Measurements from ENCODE around the gene SBNO1. TPM values are rescaled to one million over a fixed set of nuclear protein-coding genes. Genes with fewer than 3 reads are reported as not detected.

Gene SBNO1
- total and polyA plus RNA-seq, 2 donors (not counting 1 experiment from before 2014, with no cell fraction given): 5.9 to 47.5 TPM

DNA sequence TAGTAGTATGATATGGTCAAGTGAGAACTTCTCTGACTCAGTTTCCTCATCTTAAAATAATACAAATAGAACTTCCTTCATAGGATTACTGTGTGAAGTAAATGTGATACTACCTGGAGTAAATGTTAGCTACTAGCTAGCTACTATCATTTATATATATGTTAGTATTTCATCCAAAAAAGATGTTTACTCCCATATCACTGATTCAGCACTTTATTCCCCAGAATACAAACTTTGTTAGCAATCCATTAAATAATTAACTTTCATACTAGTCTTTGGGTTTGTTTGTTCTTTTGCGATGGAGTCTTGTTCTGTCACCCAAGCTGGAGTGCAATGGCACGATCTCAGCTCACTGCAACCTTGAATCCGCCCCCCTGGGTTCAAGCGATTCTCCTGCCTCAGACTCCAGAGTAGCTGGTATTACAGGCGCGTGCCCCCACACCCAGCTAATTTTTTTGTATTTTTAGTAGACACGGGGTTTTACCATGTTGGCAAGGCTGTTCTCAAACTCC is 8.4 kb downstream of the SBNO1 start:
- Histone ChIP-seq H3K9me3 (ENCODE audit: control extremely low read depth in 1 of 3, control insufficient read depth in 2 of 3, insufficient read depth in 1 of 3, low read length in 2 of 3) (no peaks in the 10 kb centered on the region), H3K9ac (ENCODE audit: low read length) (no peak overlapping the region), H3K79me2 (ENCODE audit: control insufficient read depth, insufficient read depth, low read length) (peaks cover 100% of the 10 kb centered on the region), H3K4me1 (ENCODE audit: control insufficient read depth in 2 of 2, insufficient read depth in 2 of 2, low read length in 2 of 2) (no peaks in the 10 kb centered on the region), H3K36me3 (replicated peaks in 1 of 2; ENCODE audit: control extremely low read depth in 1 of 2, control insufficient read depth in 1 of 2, extremely low read depth in 1 of 2, insufficient read depth in 2 of 2, low read length in 1 of 2) (peaks cover 2 to 21% of the 10 kb centered on the region in 2 experiments), H4K20me1 (ENCODE audit: control insufficient read depth, insufficient read depth, low read length, poor library complexity, severe bottlenecking) (peaks cover 97% of the 10 kb centered on the region), H2AFZ (ENCODE audit: insufficient read depth, low read depth, low read length, poor library complexity, severe bottlenecking) (no peak overlapping the region), H3K4me2 (replicated peaks; ENCODE audit: low read depth, low read length, poor library complexity, severe bottlenecking) (no peak overlapping the region), H3K27ac (ENCODE audit: low read length in 2 of 2) (no peak overlapping the region), H3K27me3 (replicated peaks in 1 of 4; ENCODE audit: control extremely low read depth in 1 of 4, control insufficient read depth in 3 of 4, insufficient read depth in 4 of 4, low read length in 3 of 4) (no peaks in the 10 kb centered on the region), H3K4me3 (ENCODE audit: control extremely low read depth in 1 of 5, extremely low read depth in 1 of 5, insufficient read depth in 1 of 5, low read depth in 2 of 5, low read length in 4 of 5) (no peak overlapping the region)
- no peak overlapping the region for H3K27ac Mint-ChIP-seq
- H3K4me1 Mint-ChIP-seq: peaks cover 35% of the 10 kb centered on the region
- ATAC-seq (ENCODE audit: low read depth) (no peak), DNase-seq (no peak)
- no peaks in the 10 kb centered on the region for H3K27me3 Mint-ChIP-seq
- no peaks in the 10 kb centered on the region for H3K9me3 Mint-ChIP-seq (ENCODE audit: insufficient read depth)
- CTCF ChIA-PET: interaction anchor here (1.1 to 1.9 kb wide), 2 partner anchors 112 to 114 kb away, joined by 3 to 9 read pairs; no protein-coding TSS in a partner anchor
- H3K4me3 Mint-ChIP-seq: no peak overlapping the region
- intact Hi-C loops (cut with micrococcal nuclease): no loop called here
- no peak for TF ChIP-seq EZH2 (IDR thresholded peaks at IDR 0.05; ENCODE audit: borderline replicate concordance, insufficient read depth, low read depth, low read length, poor library complexity, severe bottlenecking)
- POLR2A ChIA-PET: no interaction called here
- WGBS (ENCODE audit: insufficient coverage): 100% methylated on average over 3 of the region's 7 CpGs

DNA sequence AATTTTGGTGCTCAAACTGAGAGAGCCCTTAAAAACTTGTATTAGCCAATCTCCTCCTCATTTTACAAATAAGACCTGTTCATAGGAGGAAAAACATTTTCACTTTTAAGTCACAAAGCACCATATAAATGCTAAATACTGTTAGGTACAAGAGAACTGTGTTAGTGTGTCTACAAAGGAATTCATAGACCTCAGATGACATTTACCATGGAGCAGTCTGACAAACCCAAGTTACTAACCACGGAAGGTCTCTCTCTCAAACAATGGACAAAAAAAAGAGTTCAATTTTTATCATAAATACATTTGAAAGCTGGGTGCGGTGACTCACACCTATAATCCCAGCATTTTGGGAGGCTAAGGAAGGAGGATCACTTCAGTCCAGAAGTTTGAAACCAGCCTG is 10.0 kb downstream of the SBNO1 start:
- Mint-ChIP-seq H3K27ac (no peak overlapping the region), H3K27me3 (no peaks in the 10 kb centered on the region), H3K4me3 (no peak overlapping the region), H3K9me3 (ENCODE audit: insufficient read depth) (no peaks in the 10 kb centered on the region), H3K4me1 (peaks cover 37% of the 10 kb centered on the region)
- Histone ChIP-seq H3K27ac (ENCODE audit: low read length in 2 of 2) (no peak overlapping the region), H4K20me1 (ENCODE audit: control insufficient read depth, insufficient read depth, low read length, poor library complexity, severe bottlenecking) (peaks cover 95% of the 10 kb centered on the region), H3K36me3 (replicated peaks in 1 of 2; ENCODE audit: control extremely low read depth in 1 of 2, control insufficient read depth in 1 of 2, extremely low read depth in 1 of 2, insufficient read depth in 2 of 2, low read length in 1 of 2) (peaks cover 5 to 17% of the 10 kb centered on the region in 2 experiments), H3K79me2 (ENCODE audit: control insufficient read depth, insufficient read depth, low read length) (peaks cover 100% of the 10 kb centered on the region), H3K9ac (ENCODE audit: low read length) (no peak overlapping the region), H3K9me3 (ENCODE audit: control extremely low read depth in 1 of 3, control insufficient read depth in 2 of 3, insufficient read depth in 1 of 3, low read length in 2 of 3) (no peaks in the 10 kb centered on the region), H3K4me3 (ENCODE audit: control extremely low read depth in 1 of 5, extremely low read depth in 1 of 5, insufficient read depth in 1 of 5, low read depth in 2 of 5, low read length in 4 of 5) (no peak overlapping the region), H3K27me3 (replicated peaks in 1 of 4; ENCODE audit: control extremely low read depth in 1 of 4, control insufficient read depth in 3 of 4, insufficient read depth in 4 of 4, low read length in 3 of 4) (no peaks in the 10 kb centered on the region), H2AFZ (ENCODE audit: insufficient read depth, low read depth, low read length, poor library complexity, severe bottlenecking) (no peak overlapping the region), H3K4me2 (replicated peaks; ENCODE audit: low read depth, low read length, poor library complexity, severe bottlenecking) (no peak overlapping the region), H3K4me1 (ENCODE audit: control insufficient read depth in 2 of 2, insufficient read depth in 2 of 2, low read length in 2 of 2) (no peaks in the 10 kb centered on the region)
- ATAC-seq (ENCODE audit: low read depth) (no peak), DNase-seq (no peak)
- WGBS (ENCODE audit: insufficient coverage): no CpG with 5 or more reads among the region's 2 CpGs
- intact Hi-C loops (cut with micrococcal nuclease): loop anchor here (5.0 kb wide), 1 partner anchor 113 kb away; no protein-coding TSS in a partner anchor
- ChIA-PET POLR2A (interaction anchor here (0.5 kb wide), 1 partner anchor 78 kb away, joined by 3 read pairs; no protein-coding TSS in a partner anchor), CTCF (interaction anchor here (1.0 kb wide), 1 partner anchor 117 kb away, joined by 3 read pairs; no protein-coding TSS in a partner anchor)
- TF ChIP-seq, protein P1, sequence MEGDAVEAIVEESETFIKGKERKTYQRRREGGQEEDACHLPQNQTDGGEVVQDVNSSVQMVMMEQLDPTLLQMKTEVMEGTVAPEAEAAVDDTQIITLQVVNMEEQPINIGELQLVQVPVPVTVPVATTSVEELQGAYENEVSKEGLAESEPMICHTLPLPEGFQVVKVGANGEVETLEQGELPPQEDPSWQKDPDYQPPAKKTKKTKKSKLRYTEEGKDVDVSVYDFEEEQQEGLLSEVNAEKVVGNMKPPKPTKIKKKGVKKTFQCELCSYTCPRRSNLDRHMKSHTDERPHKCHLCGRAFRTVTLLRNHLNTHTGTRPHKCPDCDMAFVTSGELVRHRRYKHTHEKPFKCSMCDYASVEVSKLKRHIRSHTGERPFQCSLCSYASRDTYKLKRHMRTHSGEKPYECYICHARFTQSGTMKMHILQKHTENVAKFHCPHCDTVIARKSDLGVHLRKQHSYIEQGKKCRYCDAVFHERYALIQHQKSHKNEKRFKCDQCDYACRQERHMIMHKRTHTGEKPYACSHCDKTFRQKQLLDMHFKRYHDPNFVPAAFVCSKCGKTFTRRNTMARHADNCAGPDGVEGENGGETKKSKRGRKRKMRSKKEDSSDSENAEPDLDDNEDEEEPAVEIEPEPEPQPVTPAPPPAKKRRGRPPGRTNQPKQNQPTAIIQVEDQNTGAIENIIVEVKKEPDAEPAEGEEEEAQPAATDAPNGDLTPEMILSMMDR (IDR thresholded peaks at IDR 0.05): no peak
- TF ChIP-seq EZH2 (IDR thresholded peaks at IDR 0.05; ENCODE audit: borderline replicate concordance, insufficient read depth, low read depth, low read length, poor library complexity, severe bottlenecking): no peak
